Measurements from ENCODE around the gene SCARF1.

SCARF1 gene

DNA sequence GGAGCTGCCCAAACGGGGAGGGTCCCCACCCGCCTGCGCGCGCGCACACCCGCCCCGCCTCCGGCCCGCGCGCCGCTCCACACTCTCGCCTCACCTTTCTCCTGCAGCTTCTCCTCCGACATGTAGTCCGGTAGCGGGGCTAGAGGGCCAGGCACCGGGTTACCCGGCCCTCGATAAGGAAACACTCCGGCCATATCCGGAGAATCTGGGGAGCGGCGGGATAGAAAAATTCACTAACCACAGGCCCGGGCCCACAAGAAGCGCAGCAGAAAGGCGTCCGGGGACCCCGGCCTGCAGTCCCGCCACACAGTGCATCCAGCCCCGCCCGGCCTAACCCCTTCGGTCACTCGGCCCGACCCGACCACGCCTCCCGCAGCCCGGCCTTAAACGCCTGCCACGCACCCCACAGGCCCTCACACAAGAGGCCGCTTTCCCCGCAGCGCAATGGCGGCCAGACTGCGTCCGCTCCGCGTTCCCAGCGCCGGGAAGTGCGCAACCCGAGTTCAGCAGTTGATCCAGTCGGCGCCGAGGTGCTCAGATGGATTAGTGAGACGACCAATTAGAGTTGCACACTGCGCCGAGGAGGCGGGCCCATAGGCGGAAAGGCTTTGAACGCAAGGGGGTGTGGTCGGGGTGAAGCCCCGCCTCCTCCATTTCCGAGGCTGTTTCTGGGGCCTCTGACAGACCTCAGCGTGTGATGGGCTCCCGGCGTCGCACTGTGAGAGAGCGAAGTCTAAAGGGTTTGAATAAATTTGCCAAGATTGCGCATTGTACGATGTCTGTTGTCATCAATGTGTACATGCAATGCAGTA lies 39.1 kb upstream of the SCARF1 start, which contains the start of gene PRPF8:
Gene PRPF8, minus strand, starts transcription at position 490 of the 812 bp plus-strand sequence. Its CDS starts 296 bp downstream, at position 194.
- Histone ChIP-seq H3F3A (ENCODE audit: insufficient read depth, low read length) (no peaks in the 10 kb centered on the region), H3K36me3 (ENCODE audit: insufficient read depth, low read length) (peaks cover 37% of the 10 kb centered on the region), H3K4me2 (ENCODE audit: low read length) (peak within 1 kb of the TSS; percentile 90), H3K9ac (ENCODE audit: low read length) (peak within 1 kb of the TSS; percentile 81), H3K27ac (ENCODE audit: low read depth, low read length, poor library complexity, severe bottlenecking) (peak within 1 kb of the TSS; percentile 39), H2AFZ (ENCODE audit: low read length) (peak within 1 kb of the TSS; percentile 92), H3K4me1 (ENCODE audit: insufficient read depth, low read length, severe bottlenecking) (peaks cover 15% of the 10 kb centered on the region), H3K79me2 (ENCODE audit: insufficient read depth, low read length) (peaks cover 14% of the 10 kb centered on the region), H3K9me3 (ENCODE audit: low read length) (no peaks in the 10 kb centered on the region; the same call in 1 of the 2 replicates), H4K20me1 (ENCODE audit: insufficient read depth, low read length) (no peaks in the 10 kb centered on the region), H3K4me3 (ENCODE audit: low read depth, low read length, poor library complexity, severe bottlenecking) (peak within 1 kb of the TSS; percentile 80), H3K27me3 (ENCODE audit: insufficient read depth, low read length) (no peaks in the 10 kb centered on the region), H3K9me2 (ENCODE audit: low read depth, low read length) (no peaks in the 10 kb centered on the region)
- no peak for TF ChIP-seq EZH2 (IDR thresholded peaks at IDR 0.05; ENCODE audit: borderline replicate concordance, low read length)
- TF ChIP-seq, protein P1, sequence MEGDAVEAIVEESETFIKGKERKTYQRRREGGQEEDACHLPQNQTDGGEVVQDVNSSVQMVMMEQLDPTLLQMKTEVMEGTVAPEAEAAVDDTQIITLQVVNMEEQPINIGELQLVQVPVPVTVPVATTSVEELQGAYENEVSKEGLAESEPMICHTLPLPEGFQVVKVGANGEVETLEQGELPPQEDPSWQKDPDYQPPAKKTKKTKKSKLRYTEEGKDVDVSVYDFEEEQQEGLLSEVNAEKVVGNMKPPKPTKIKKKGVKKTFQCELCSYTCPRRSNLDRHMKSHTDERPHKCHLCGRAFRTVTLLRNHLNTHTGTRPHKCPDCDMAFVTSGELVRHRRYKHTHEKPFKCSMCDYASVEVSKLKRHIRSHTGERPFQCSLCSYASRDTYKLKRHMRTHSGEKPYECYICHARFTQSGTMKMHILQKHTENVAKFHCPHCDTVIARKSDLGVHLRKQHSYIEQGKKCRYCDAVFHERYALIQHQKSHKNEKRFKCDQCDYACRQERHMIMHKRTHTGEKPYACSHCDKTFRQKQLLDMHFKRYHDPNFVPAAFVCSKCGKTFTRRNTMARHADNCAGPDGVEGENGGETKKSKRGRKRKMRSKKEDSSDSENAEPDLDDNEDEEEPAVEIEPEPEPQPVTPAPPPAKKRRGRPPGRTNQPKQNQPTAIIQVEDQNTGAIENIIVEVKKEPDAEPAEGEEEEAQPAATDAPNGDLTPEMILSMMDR (IDR thresholded peaks at IDR 0.05; ENCODE audit: low read length): no peak

DNA sequence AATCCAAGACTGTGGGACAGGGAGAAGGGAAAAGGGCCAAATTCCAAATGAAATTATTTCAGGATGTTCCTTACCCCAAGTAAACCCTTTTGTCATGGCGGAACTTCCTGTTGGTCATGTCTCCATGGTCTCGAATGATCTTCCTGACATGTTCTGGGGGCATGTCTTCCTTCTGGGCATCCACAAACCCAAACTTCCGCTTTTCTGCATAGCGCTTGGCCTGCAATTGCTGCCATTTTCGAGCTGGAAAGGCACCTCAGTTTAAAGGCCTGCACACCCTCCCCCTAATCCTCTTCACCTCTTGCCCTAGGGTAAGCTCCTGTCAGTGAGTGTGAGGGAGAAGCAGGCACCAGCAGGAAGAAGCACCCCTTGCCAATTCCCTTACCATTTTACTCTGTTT lies 37.9 kb upstream of the SCARF1 start:
- TF ChIP-seq, protein P1 (IDR thresholded peaks at IDR 0.05; ENCODE audit: low read length): no peak
- TF ChIP-seq EZH2 (IDR thresholded peaks at IDR 0.05; ENCODE audit: borderline replicate concordance, low read length): no peak
- Histone ChIP-seq H3K27me3 (ENCODE audit: insufficient read depth, low read length) (no peaks in the 10 kb centered on the region), H3K9ac (ENCODE audit: low read length) (peak overlapping the region; percentile 81), H2AFZ (ENCODE audit: low read length) (no peak overlapping the region), H3K9me2 (ENCODE audit: low read depth, low read length) (no peaks in the 10 kb centered on the region), H3K36me3 (ENCODE audit: insufficient read depth, low read length) (peaks cover 48% of the 10 kb centered on the region), H3F3A (ENCODE audit: insufficient read depth, low read length) (no peaks in the 10 kb centered on the region), H3K27ac (ENCODE audit: low read depth, low read length, poor library complexity, severe bottlenecking) (no peak overlapping the region), H3K4me1 (ENCODE audit: insufficient read depth, low read length, severe bottlenecking) (peaks cover 15% of the 10 kb centered on the region), H3K4me2 (ENCODE audit: low read length) (peak overlapping the region; percentile 79), H3K79me2 (ENCODE audit: insufficient read depth, low read length) (peaks cover 14% of the 10 kb centered on the region), H4K20me1 (ENCODE audit: insufficient read depth, low read length) (no peaks in the 10 kb centered on the region), H3K9me3 (ENCODE audit: low read length) (no peaks in the 10 kb centered on the region; the same call in 1 of the 2 replicates), H3K4me3 (ENCODE audit: low read depth, low read length, poor library complexity, severe bottlenecking) (peak overlapping the region; percentile 80)

DNA sequence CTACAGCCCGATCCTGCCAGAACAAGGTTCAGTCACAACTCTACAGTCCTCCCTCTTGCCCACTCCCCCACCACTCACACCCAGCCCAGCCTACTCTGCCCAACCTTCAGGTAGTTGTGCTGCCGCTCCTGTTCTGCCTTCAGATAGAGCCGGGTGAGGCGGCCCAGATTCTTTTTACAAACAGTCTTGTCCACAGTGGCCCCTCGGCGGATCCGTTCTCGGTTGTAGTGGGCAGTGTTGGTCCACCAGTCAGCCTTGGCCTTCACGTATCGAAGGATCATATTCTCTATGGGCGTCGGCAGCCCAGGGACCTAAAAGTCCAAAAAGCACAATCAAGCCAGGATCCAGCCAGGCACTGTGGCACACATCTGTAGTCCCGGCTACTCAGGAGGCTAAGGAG lies 30.9 kb upstream of the SCARF1 start:
- Histone ChIP-seq H4K20me1 (ENCODE audit: insufficient read depth, low read length) (no peaks in the 10 kb centered on the region), H3K36me3 (ENCODE audit: insufficient read depth, low read length) (peaks cover 96% of the 10 kb centered on the region), H3K27ac (ENCODE audit: low read depth, low read length, poor library complexity, severe bottlenecking) (no peak overlapping the region), H2AFZ (ENCODE audit: low read length) (no peak overlapping the region), H3K79me2 (ENCODE audit: insufficient read depth, low read length) (no peaks in the 10 kb centered on the region), H3K9ac (ENCODE audit: low read length) (no peak overlapping the region), H3K4me3 (ENCODE audit: low read depth, low read length, poor library complexity, severe bottlenecking) (no peak overlapping the region), H3K4me1 (ENCODE audit: insufficient read depth, low read length, severe bottlenecking) (no peaks in the 10 kb centered on the region), H3K27me3 (ENCODE audit: insufficient read depth, low read length) (no peaks in the 10 kb centered on the region), H3K9me2 (ENCODE audit: low read depth, low read length) (no peaks in the 10 kb centered on the region), H3F3A (ENCODE audit: insufficient read depth, low read length) (no peaks in the 10 kb centered on the region), H3K4me2 (ENCODE audit: low read length) (no peak overlapping the region), H3K9me3 (ENCODE audit: low read length) (no peaks in the 10 kb centered on the region)
- TF ChIP-seq, protein P1 (IDR thresholded peaks at IDR 0.05; ENCODE audit: low read length): no peak
- no peak for TF ChIP-seq EZH2 (IDR thresholded peaks at IDR 0.05; ENCODE audit: borderline replicate concordance, low read length)
